ENCODE measurements around the gene ZMYM1.
"Not testable (repeated sequence)": the region's sequence is repeated elsewhere in the genome, so short reads cannot be mapped to it uniquely, and the experiment has no call there.

Gene ZMYM1

GRCh38 chr1:35137590-35137989 lies 58.4 kb downstream of the ZMYM1 start:
- H3K4me1 ChIP-seq (ENCODE audit: control insufficient read depth in 1 of 2, insufficient read depth in 2 of 2, low read length in 2 of 2); H3K27ac ChIP-seq (ENCODE audit: low read length); H3K4me3 ChIP-seq (ENCODE audit: low read depth in 1 of 2, low read length in 2 of 2); H3K27me3 ChIP-seq (ENCODE audit: low read depth, low read length); H3K9me3 ChIP-seq (ENCODE audit: control insufficient read depth in 1 of 2, low read length in 2 of 2); H3K36me3 ChIP-seq (ENCODE audit: control insufficient read depth in 1 of 2, insufficient read depth in 2 of 2, low read length in 2 of 2): not testable (repeated sequence)

- not testable (repeated sequence) for H3K4me1 ChIP-seq (ENCODE audit: control insufficient read depth in 1 of 2, insufficient read depth in 2 of 2, low read length in 2 of 2); H3K9me3 ChIP-seq (ENCODE audit: control insufficient read depth in 1 of 2, low read length in 2 of 2); H3K36me3 ChIP-seq (ENCODE audit: control insufficient read depth in 1 of 2, insufficient read depth in 2 of 2, low read length in 2 of 2); H3K27me3 ChIP-seq (ENCODE audit: low read depth, low read length); H3K27ac ChIP-seq (ENCODE audit: low read length); H3K4me3 ChIP-seq (ENCODE audit: low read depth in 1 of 2, low read length in 2 of 2)
Measured at GRCh38 chr1:35142294-35142693, 63.1 kb downstream of the ZMYM1 start.

GRCh38 chr1:35142728-35143127 lies 63.5 kb downstream of the ZMYM1 start:
- H3K27ac ChIP-seq (ENCODE audit: low read length); H3K4me1 ChIP-seq (ENCODE audit: control insufficient read depth in 1 of 2, insufficient read depth in 2 of 2, low read length in 2 of 2); H3K36me3 ChIP-seq (ENCODE audit: control insufficient read depth in 1 of 2, insufficient read depth in 2 of 2, low read length in 2 of 2); H3K27me3 ChIP-seq (ENCODE audit: low read depth, low read length); H3K4me3 ChIP-seq (ENCODE audit: low read depth in 1 of 2, low read length in 2 of 2); H3K9me3 ChIP-seq (ENCODE audit: control insufficient read depth in 1 of 2, low read length in 2 of 2): not testable (repeated sequence)

GRCh38 chr1:35143737-35144508 lies 64.7 kb downstream of the ZMYM1 start:
- no peak overlapping the region for H3K27ac ChIP-seq (ENCODE audit: low read length)
- no peaks in the 10 kb centered on the region for H3K9me3 ChIP-seq (ENCODE audit: control insufficient read depth in 1 of 2, low read length in 2 of 2)
- no peaks in the 10 kb centered on the region for H3K4me1 ChIP-seq (ENCODE audit: control insufficient read depth in 1 of 2, insufficient read depth in 2 of 2, low read length in 2 of 2)
- H3K36me3 ChIP-seq (ENCODE audit: control insufficient read depth in 1 of 2, insufficient read depth in 2 of 2, low read length in 2 of 2): no peaks in the 10 kb centered on the region
- no peaks in the 10 kb centered on the region for H3K27me3 ChIP-seq (ENCODE audit: low read depth, low read length)
- no peak overlapping the region for H3K4me3 ChIP-seq (ENCODE audit: low read depth in 1 of 2, low read length in 2 of 2)

DNA sequence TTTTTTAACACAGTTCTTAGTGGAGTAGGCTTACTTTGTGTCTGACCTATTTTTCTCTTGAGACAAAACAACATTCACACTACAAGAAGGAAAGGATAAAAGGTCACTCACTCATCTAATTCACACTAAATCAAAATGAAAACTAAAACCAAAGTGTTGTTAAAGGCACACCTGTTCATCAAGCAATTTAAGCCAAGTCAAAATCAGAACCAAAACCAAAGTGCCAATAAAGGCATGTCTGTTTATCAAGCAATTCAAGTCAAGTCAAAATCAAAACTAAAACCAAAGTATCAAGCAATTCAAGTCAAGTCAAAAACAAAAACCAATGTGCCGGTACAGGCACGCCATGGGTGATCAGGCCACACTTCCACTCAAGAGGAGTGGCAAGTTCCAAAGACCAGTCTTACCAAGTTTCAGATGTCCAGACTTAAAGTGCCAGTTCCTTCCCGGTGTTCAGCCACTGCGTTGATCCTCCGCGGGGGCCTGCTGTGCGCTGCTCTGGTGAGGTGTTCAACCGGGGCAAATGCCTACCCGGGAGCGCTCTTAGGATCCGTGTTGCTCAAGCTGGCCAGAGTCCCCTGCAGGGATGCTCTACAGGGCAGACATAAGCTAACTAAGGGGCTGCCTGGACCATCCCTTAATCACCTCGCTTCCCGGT lies 66.8 kb downstream of the ZMYM1 start:
- not testable (repeated sequence) for H3K4me1 ChIP-seq (ENCODE audit: control insufficient read depth in 1 of 2, insufficient read depth in 2 of 2, low read length in 2 of 2); H3K9me3 ChIP-seq (ENCODE audit: control insufficient read depth in 1 of 2, low read length in 2 of 2); H3K27ac ChIP-seq (ENCODE audit: low read length); H3K36me3 ChIP-seq (ENCODE audit: control insufficient read depth in 1 of 2, insufficient read depth in 2 of 2, low read length in 2 of 2); H3K27me3 ChIP-seq (ENCODE audit: low read depth, low read length); H3K4me3 ChIP-seq (ENCODE audit: low read depth in 1 of 2, low read length in 2 of 2)

GRCh38 chr1:35151220-35151619 lies 72.0 kb downstream of the ZMYM1 start:
- no peaks in the 10 kb centered on the region for H3K36me3 ChIP-seq (ENCODE audit: control insufficient read depth in 1 of 2, insufficient read depth in 2 of 2, low read length in 2 of 2)
- no peaks in the 10 kb centered on the region for H3K27me3 ChIP-seq (ENCODE audit: low read depth, low read length)
- H3K27ac ChIP-seq (ENCODE audit: low read length): no peak overlapping the region
- no peaks in the 10 kb centered on the region for H3K9me3 ChIP-seq (ENCODE audit: control insufficient read depth in 1 of 2, low read length in 2 of 2)
- H3K4me3 ChIP-seq (ENCODE audit: low read depth in 1 of 2, low read length in 2 of 2): no peak overlapping the region
- no peaks in the 10 kb centered on the region for H3K4me1 ChIP-seq (ENCODE audit: control insufficient read depth in 1 of 2, insufficient read depth in 2 of 2, low read length in 2 of 2)

- Histone ChIP-seq H3K4me1 (ENCODE audit: control insufficient read depth in 1 of 2, insufficient read depth in 2 of 2, low read length in 2 of 2) (no peaks in the 10 kb centered on the region), H3K27me3 (ENCODE audit: low read depth, low read length) (no peaks in the 10 kb centered on the region), H3K36me3 (ENCODE audit: control insufficient read depth in 1 of 2, insufficient read depth in 2 of 2, low read length in 2 of 2) (no peaks in the 10 kb centered on the region), H3K4me3 (ENCODE audit: low read depth in 1 of 2, low read length in 2 of 2) (no peak overlapping the region), H3K27ac (ENCODE audit: low read length) (no peak overlapping the region), H3K9me3 (ENCODE audit: control insufficient read depth in 1 of 2, low read length in 2 of 2) (peaks cover 0 to 10% of the 10 kb centered on the region in 2 donors)
Measured at GRCh38 chr1:35164893-35165292, 85.7 kb downstream of the ZMYM1 start.
